8988T (cell line): ENCODE measurements around the gene ATRNL1.
A peak's percentile ranks its signal among the peaks of the same experiment; 100 is the strongest.

Experiments
- DNase-seq: peaks from one replicate; pipeline ENCODE4 v3.0.0; 2011

The ATRNL1 gene, protein sequence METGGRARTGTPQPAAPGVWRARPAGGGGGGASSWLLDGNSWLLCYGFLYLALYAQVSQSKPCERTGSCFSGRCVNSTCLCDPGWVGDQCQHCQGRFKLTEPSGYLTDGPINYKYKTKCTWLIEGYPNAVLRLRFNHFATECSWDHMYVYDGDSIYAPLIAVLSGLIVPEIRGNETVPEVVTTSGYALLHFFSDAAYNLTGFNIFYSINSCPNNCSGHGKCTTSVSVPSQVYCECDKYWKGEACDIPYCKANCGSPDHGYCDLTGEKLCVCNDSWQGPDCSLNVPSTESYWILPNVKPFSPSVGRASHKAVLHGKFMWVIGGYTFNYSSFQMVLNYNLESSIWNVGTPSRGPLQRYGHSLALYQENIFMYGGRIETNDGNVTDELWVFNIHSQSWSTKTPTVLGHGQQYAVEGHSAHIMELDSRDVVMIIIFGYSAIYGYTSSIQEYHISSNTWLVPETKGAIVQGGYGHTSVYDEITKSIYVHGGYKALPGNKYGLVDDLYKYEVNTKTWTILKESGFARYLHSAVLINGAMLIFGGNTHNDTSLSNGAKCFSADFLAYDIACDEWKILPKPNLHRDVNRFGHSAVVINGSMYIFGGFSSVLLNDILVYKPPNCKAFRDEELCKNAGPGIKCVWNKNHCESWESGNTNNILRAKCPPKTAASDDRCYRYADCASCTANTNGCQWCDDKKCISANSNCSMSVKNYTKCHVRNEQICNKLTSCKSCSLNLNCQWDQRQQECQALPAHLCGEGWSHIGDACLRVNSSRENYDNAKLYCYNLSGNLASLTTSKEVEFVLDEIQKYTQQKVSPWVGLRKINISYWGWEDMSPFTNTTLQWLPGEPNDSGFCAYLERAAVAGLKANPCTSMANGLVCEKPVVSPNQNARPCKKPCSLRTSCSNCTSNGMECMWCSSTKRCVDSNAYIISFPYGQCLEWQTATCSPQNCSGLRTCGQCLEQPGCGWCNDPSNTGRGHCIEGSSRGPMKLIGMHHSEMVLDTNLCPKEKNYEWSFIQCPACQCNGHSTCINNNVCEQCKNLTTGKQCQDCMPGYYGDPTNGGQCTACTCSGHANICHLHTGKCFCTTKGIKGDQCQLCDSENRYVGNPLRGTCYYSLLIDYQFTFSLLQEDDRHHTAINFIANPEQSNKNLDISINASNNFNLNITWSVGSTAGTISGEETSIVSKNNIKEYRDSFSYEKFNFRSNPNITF (N-terminal part only)

GRCh38 chr10:115093286-115093775 lies at the start of gene ATRNL1:
Gene ATRNL1, plus strand, starts transcription at chr10:115093365. Its CDS starts 386 bp downstream, at chr10:115093751.
- peak; percentile 63 for DNase-seq

GRCh38 chr10:115043719-115044118 lies 49.4 kb upstream of the ATRNL1 start:
- no peak for DNase-seq

DNA sequence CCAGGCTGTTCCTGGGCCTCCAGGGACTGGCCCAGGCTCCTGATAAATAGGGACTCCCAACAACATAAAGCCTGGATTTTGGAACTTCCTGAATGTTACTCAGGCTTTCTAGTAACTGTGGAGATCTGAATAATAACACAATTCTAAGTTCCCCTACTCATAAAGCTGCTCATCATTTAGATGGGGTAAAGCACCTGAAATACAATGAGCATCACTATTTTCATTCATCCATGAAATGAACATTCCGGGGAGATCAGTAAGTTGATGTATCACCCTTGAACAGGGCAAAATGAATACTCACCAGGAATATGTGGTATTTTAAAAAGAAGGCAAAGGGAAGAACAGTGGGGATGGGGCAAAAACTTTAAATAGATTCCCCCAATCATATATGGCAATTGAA lies 48.3 kb upstream of the ATRNL1 start:
- DNase-seq: no peak

DNA sequence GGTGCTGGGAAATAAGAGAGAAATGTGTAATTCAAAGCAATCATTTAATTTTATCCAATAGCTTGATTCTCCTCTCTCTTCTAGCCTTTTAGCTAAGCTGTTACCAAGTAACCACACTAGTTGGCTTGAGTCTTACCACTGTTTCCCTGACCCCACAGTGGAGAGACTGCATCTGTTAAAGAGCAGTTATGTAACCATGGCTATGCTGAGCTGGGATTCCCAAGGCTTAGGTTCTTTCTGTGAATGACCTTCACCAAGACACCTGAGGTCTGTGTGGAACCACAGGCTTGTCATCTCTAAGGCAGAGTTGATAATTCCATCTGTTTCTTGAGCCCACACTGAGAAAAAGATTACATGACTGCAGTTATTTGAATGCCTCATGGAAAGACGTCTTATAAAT lies 47.7 kb upstream of the ATRNL1 start:
- DNase-seq: no peak

DNA sequence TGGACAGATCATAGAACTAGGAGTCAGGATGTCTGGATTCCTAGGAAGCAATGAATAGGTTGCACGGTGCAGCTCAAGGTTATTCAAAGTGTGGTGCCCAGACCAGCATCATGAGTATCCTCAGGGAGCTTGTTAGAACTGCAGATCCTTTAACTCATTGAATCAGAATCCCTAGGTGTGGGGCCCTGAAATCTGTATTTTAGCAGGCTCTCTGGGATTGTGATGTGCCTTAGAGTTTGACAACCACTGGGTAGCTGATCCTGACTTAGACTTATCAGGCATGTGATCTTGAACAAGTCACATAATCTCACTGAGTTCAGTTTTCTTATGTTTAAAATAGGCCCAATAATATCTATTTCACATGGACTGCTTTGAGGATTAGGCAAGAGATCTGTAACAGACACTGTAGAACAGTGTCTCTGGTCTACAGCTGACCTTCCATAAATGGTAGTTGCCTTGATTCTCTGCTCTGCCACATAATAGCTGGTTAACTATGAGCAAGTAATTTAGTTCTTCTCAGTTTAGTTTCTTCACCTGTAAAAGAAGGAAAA lies 46.4 kb upstream of the ATRNL1 start:
- no peak for DNase-seq

- DNase-seq: no peak
These were observed 45.5 kb upstream of the ATRNL1 start for GRCh38 chr10:115047705-115048104.

DNA sequence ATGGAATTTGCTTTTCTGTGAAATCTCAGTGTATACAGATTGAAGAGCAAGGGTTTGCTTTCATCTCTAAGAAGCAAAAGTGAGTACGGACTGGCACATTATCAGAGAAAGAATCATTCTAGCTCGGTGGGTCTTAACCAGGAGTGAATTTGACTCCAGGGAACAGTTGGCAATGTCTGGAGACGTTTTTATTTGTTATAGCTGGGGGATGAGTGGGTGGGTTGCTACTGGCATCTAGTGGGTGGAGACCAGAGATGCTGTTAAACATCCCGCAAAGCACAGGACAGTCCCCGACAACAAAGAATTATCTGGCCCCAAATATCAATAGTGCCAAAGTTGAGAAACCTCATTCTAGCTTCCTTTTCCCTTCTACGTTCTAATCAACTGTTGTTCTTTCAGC lies 43.8 kb upstream of the ATRNL1 start:
- no peak for DNase-seq

DNA sequence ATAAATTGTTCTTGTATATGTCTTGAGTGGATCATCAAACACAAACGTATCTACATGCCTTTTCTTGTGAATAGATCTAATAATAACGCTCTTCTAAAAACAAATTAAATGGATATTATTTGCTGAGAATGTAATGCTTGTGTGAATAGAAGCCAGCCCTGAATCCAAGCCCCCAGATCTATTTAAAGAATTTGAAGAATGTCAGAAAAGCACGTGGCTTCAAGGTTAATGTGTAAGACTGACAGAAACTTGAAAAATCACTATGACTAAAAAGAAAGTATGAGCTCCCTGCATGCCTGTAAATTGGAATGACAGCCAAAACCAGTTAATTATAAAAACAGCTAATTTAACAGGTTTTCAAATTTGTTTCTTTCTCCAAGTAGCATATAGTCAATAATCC lies 43.2 kb upstream of the ATRNL1 start:
- DNase-seq: no peak

DNA sequence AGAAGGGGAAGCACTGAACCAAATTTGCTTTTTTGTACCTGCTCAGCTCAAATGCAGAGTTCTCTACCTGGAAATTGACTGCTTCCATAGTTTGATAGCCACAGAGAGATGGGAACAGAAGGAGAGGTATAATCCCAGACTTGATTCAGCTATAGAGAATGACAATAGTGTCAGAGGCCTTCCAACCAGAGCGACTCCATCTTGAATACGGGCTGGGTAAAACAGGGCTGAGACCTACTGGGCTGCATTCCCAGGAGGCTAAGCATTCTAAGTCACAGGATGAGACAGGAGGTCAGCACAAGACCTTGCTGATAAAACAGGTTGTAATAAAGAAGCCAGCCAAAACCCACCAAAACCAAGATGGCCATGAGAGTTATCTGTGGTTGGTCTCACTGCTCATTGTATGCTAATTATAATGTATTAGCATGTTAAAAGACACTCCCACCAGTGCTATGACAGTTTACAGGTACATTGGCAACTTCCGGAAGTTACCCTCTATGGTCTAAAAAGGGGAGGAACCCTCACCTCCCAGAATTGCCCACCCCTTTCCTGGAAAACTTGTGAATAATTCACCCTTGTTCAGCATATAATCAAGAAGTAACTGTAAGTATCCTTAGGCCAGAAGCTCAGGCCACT lies 42.7 kb upstream of the ATRNL1 start:
- no peak for DNase-seq

DNA sequence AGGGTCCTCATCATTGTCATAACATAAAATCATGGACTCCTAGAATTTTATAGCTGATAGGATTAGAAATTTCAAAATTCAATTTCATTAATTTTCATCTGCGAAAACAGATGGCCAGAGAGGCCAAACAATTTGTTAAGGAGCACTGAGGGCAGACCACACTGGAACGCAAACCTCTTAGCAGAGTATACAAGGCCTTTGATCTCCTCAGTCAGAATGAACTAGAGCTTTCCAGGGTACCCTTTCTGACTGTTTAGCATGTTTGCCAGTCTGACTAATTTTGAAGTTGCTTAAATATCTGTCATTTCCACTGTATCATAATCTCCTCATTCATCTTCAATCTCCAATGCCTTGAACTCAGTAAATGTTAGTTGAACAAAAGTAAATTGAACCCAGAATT lies 41.9 kb upstream of the ATRNL1 start:
- no peak for DNase-seq

DNA sequence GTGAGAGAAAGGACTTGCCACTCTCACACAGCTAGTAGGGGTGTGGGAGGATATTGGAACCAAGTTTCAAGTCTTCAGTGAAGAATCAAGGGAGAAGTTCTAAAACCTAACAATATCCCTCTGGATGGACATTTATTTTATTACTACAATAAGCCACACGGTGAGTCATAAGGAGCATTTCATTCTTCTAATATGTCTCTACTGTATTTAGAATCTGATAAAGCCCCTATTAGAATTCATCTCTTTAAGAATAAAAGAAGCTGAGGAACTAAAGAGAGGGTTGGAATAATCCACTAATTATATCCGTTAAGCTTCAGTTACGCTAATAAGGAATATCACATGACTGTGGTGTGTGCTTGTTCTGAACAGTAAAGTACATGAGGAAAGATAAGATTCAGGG lies 40.9 kb upstream of the ATRNL1 start:
- no peak for DNase-seq

- no peak for DNase-seq
These were observed 40.4 kb upstream of the ATRNL1 start for GRCh38 chr10:115052728-115053127.

GRCh38 chr10:115056186-115056585 lies 37.0 kb upstream of the ATRNL1 start:
- DNase-seq: no peak

DNA sequence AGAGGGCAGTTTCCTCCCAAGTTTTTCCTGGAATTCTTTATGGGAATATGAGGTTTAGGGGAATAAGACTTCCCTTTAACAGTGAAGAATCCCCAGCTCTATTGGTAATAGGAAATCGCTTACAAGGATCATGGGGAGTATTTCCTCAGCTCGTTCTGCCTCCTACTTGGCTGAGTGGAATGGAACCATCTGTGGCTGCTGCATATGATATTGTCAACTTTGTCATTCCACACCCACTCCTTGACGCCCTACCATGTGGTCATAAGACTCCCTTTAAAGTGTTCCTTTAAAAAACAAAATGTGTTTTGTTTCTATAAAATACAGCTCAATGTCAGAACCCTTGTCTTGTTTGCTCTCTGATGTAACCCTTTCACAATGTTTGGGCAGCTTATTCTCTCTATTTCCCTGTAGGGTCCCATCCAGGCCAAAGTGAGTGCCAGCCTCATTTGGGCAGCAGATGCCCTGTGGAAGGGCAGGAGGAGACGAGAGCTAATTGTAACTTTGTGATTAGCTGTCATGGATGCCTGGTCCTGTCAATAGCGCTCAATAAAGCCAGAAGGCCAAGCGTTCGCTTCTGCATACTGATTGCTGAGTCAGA lies 33.8 kb upstream of the ATRNL1 start:
- no peak for DNase-seq

GRCh38 chr10:115063701-115064658 lies 29.2 kb upstream of the ATRNL1 start:
- DNase-seq: no peak

DNA sequence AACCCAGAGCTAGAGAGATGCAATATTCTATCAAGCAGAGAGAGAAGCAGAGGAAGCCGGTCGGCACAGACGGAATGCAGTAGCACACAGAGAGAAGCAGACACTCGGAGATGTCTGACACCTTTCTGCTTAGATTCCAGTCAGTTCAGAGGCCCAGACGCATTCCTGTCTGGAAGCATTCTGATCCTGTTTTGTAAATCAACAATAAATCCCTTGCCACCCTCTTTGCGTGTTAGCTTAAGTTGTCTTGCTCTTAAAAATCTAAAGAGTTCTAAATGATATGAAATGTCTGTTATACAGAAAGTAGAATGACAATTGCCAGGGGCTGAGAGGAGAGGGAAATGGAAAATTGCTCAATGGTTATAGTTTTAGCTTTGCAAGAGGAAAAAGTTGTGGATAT lies 27.4 kb upstream of the ATRNL1 start:
- no peak for DNase-seq

DNA sequence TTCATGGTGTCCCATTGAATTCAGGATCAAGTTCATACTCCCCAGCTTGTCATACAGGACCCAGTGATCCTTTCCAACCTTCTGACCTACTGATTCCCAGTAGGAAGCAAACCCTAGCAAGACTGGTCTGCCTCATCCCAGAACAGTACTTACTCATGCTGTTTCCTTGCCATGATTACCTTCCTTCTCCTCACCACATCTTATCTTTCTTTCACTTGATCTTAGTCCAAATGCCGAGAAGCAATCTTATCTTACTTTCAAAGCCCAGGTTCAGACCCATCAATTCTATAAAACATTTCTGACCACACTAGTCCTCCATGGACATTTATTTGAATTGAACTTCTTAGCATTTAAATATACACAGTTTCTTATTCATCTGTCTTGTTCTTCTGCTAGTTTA lies 26.6 kb upstream of the ATRNL1 start:
- DNase-seq: no peak

GRCh38 chr10:115073796-115074195 lies 19.4 kb upstream of the ATRNL1 start:
- no peak for DNase-seq

GRCh38 chr10:115082506-115082905 lies 10.7 kb upstream of the ATRNL1 start:
- DNase-seq: no peak

GRCh38 chr10:115084277-115084850 lies 8.8 kb upstream of the ATRNL1 start:
- no peak for DNase-seq
